HL-60/S4 treated with retinoic acid at 250 ng/mL for 4 days and 3 days (cell line): Measurements from ENCODE around the gene TLL1.

ENCODE experiments used
- in situ Hi-C: fragments of 300-500 bp; cut with MboI; formaldehyde crosslinking; loops from 2 replicates; pipeline ENCODE4 v1.7.0; 2022; ENCODE audit warnings: low sequenced_read_pairs

TLL1 gene

GRCh38 chr4:165879641-165880040 lies 6.6 kb downstream of the TLL1 start:
- in situ Hi-C loops: no loop called here

- in situ Hi-C loops: no loop called here
Observed at GRCh38 chr4:165894159-165894558, 21.1 kb downstream of the TLL1 start.

- in situ Hi-C loops: no loop called here
Observed at GRCh38 chr4:165905405-165906027, 32.5 kb downstream of the TLL1 start.

- in situ Hi-C loops: no loop called here
Observed at GRCh38 chr4:165906272-165906671, 33.2 kb downstream of the TLL1 start.

GRCh38 chr4:165909947-165910346 lies 36.9 kb downstream of the TLL1 start:
- in situ Hi-C loops: no loop called here

- in situ Hi-C loops: no loop called here
Observed at GRCh38 chr4:165915215-165915614, 42.2 kb downstream of the TLL1 start.

GRCh38 chr4:165921546-165921945 lies 48.5 kb downstream of the TLL1 start:
- in situ Hi-C loops: no loop called here

GRCh38 chr4:165922747-165923146 lies 49.7 kb downstream of the TLL1 start:
- in situ Hi-C loops: no loop called here

- in situ Hi-C loops: no loop called here
Observed at GRCh38 chr4:165926307-165926706, 53.3 kb downstream of the TLL1 start.

GRCh38 chr4:165927366-165927765 lies 54.3 kb downstream of the TLL1 start:
- in situ Hi-C loops: no loop called here

- in situ Hi-C loops: no loop called here
Observed at GRCh38 chr4:165927815-165928214, 54.8 kb downstream of the TLL1 start.

- in situ Hi-C loops: no loop called here
Observed at GRCh38 chr4:165928601-165929000, 55.6 kb downstream of the TLL1 start.

- in situ Hi-C loops: no loop called here
Observed at GRCh38 chr4:165929662-165930061, 56.6 kb downstream of the TLL1 start.

GRCh38 chr4:165931741-165932140 lies 58.7 kb downstream of the TLL1 start:
- in situ Hi-C loops: no loop called here

GRCh38 chr4:165944900-165945299 lies 71.9 kb downstream of the TLL1 start:
- in situ Hi-C loops: no loop called here

GRCh38 chr4:165945991-165946390 lies 73.0 kb downstream of the TLL1 start:
- in situ Hi-C loops: no loop called here

GRCh38 chr4:165947019-165947418 lies 74.0 kb downstream of the TLL1 start:
- in situ Hi-C loops: no loop called here

GRCh38 chr4:165953181-165953580 lies 80.1 kb downstream of the TLL1 start:
- in situ Hi-C loops: no loop called here

- in situ Hi-C loops: no loop called here
Observed at GRCh38 chr4:165963621-165964020, 90.6 kb downstream of the TLL1 start.

- in situ Hi-C loops: no loop called here
Observed at GRCh38 chr4:165964591-165964990, 91.6 kb downstream of the TLL1 start.

- in situ Hi-C loops: no loop called here
Observed at GRCh38 chr4:165965503-165965902, 92.5 kb downstream of the TLL1 start.

GRCh38 chr4:165966833-165967232 lies 93.8 kb downstream of the TLL1 start:
- in situ Hi-C loops: no loop called here

- in situ Hi-C loops: no loop called here
Observed at GRCh38 chr4:165967486-165967885, 94.4 kb downstream of the TLL1 start.
